Activated CD4-positive, alpha-beta T cell treated with anti-CD3 and anti-CD28 coated beads, Interleukin-2, amount 50 U/mL, for 1 hour (primary cell): ENCODE measurements around the gene NAALADL1.

Source experiments
- DNase-seq: peaks from one replicate; pipeline ENCODE4 v3.0.0-alpha.2; 2020

NAALADL1 gene, protein sequence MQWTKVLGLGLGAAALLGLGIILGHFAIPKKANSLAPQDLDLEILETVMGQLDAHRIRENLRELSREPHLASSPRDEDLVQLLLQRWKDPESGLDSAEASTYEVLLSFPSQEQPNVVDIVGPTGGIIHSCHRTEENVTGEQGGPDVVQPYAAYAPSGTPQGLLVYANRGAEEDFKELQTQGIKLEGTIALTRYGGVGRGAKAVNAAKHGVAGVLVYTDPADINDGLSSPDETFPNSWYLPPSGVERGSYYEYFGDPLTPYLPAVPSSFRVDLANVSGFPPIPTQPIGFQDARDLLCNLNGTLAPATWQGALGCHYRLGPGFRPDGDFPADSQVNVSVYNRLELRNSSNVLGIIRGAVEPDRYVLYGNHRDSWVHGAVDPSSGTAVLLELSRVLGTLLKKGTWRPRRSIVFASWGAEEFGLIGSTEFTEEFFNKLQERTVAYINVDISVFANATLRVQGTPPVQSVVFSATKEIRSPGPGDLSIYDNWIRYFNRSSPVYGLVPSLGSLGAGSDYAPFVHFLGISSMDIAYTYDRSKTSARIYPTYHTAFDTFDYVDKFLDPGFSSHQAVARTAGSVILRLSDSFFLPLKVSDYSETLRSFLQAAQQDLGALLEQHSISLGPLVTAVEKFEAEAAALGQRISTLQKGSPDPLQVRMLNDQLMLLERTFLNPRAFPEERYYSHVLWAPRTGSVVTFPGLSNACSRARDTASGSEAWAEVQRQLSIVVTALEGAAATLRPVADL

DNA sequence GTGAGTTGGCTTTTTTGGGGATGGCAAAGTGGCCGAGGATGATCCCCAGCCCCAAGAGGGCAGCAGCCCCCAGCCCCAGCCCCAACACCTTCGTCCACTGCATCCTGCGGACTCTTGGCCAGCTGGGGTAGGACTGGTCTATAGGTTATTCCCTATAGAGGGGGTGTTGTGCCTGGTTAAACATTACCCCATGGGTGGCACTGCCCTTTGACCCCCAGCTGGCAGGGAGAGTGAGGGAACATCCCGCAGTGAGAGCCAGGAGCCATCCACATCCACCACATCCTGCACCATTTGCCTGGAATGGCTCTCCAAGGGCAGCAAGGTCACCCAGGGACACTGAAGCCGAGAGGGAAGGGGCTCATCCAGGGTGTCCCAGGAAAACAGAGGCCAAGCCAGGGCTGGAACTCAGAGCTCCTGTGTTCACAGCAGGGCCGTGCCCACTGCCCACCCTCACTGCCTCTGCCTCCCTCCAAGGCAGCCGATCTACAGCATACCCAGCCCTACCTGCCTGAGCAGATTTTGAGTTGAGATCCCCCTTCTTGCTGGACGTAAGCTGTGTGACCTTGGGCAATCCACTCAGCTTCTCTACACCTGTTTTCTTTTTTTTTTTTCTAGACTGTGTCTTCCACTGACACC lies at the start of gene NAALADL1:
NAALADL1 (minus strand) TSS at position 135 of the 636 bp plus-strand sequence; CDS start at position 103, 32 bp downstream.
- no peak for DNase-seq

DNA sequence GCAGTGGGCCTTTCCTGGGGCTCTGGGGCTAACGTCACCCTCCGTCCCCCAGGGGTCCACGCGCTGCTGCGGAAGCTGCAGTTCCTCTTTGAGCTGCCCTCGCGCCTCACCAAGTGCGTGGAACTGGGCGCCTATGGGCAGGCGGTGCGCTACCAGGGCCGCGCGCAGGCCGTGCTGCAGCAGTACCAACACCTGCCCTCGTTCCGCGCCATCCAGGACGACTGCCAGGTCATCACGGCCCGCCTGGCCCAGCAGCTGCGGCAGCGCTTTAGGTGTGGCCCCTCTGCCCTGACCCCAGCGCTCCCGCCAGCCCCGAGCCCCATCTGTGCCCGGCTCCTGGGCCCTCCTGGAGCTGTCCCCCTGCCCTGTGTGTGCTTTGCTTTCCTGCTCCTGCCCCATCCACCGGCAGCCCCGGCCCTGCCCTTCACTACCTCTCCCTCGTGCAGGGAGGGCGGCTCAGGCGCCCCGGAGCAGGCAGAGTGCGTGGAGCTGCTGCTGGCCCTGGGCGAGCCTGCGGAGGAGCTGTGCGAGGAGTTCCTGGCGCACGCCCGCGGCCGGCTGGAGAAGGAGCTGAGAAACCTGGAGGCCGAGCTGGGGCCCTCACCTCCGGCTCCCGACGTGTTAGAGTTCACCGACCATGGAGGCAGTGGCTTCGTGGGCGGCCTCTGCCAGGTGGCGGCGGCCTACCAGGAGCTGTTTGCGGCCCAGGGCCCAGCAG lies 49.6 kb upstream of the NAALADL1 start:
- no peak for DNase-seq

DNA sequence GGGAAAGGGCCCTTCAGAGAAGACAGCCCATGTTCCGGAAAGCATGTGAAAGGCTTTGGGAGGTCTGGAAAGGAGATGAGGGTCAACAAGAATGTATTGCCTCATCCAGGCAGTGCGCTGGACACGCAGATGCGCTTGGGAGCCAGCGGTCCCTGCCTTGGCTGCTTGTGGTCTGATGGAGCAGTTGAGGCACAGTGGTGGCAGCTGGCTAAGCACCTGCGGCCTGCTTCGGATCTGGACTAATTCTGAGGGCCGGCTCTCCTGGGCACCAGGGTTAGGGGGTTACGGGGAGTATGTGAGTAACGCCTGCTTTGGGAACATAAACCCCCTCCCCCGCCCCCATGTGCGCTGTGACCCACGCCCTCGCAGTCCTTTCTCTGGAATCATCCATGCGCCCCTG lies 48.7 kb upstream of the NAALADL1 start:
- no peak for DNase-seq

DNA sequence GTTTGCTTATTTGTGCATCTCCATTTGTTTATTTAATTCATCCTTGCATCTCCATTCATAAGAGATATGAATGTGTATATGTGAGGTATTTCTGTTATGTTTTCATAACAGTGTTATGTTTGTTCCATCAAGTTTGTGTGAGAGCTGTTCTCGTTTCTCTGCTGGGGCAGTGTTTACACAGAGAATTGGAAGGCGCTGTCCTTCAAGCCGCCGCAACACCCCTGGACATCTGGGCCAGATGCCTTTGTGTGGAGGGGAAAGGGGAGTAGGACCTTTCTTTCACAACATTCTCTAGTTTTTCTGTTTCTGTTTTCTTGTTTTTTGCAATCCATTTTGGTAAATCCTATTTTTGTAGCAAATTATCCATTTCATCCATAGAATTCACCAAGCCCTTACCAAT lies 46.3 kb upstream of the NAALADL1 start:
- no peak for DNase-seq

DNA sequence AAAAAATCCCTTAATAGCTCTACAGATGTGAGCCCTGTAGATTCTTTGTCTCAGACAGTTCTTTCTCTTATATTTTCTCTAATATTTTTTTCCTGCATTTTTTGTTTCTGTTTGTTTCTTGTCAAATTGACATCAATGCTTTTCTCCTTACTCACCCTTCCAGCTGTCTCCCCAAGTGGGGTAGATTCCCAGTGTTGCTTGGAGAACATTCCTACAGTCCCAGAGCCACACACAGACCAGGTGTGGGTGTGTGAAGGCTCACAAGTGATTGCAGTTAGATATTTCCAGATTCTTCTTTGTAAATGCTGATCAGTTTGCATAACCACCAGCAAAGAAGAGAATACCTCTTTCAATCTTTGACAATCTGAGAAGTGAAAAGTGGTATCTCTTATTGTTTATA lies 45.1 kb upstream of the NAALADL1 start:
- DNase-seq = no peak

DNA sequence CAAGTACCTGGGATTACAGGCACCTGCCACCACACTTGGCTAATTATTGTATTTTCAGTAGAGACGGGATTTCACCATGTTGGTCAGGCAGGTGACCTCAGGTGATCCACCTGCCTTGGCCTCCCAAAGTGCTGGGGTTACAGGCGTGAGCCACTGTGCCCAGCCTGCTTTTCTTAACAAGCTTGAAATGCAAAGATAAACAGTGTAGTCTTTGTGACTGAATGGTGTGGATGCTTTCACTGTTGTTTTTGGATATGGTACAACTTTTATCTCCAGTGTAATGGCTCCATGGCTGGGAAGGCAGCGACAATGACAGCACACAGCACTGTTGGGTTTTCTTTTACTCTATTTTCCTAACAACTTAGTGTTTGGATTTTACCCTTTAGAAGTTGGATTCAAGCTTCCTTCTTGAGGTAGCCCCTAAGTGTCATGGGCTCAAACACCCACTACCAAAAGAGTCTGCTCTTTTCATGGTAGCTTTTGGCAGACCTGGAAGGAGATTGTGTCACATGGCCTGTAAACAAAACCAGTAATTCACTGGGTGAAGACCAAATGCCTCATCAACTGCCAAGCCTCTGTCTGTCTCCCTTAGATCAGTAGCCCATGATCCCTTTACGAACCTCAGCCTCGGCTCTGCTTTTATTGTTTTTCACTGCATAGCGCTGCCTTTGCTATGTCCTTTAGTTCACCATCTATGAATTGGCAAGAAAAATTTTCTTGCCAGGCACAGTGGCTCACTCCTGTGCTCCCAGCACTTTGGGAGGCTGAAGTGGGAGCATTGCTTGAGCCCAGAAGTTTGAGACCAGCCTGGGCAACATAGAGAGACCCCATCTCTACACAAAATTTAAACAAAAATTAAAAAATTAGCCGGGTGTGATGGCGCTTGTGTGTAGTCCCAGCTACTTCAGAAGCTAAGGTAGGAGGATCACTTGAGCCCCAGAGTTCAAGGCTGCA lies 44.1 kb upstream of the NAALADL1 start:
- no peak for DNase-seq

DNA sequence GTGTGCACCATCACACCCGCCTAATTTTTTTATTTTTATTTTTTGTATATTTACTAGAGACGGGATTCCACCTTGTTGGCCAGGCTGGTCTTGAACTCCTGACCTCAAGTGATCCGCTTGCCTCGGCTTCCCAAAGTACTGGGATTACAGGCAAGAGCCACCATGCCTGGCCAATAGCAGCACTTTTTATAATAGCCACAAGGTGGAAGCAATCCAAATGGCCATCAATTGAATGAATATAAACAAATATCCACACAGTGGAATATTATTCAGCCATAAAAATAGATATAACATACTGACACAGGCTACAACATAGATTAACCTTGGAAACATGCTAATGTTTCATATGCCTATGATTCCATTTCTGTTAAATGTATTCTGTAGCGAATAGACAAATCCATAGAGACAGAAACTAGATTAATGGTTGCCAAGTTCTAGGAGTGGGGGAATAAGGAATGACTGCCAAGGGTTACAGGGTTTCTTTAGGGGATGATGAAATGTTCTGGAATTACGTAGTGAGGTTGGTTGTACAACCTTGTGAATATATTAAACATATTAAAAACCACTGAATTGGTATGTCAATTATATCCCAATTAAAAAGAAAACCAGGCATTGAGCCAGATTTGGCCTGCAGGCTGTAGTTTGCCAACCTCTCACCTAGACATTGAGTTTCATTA lies 42.5 kb upstream of the NAALADL1 start:
- DNase-seq = no peak

DNA sequence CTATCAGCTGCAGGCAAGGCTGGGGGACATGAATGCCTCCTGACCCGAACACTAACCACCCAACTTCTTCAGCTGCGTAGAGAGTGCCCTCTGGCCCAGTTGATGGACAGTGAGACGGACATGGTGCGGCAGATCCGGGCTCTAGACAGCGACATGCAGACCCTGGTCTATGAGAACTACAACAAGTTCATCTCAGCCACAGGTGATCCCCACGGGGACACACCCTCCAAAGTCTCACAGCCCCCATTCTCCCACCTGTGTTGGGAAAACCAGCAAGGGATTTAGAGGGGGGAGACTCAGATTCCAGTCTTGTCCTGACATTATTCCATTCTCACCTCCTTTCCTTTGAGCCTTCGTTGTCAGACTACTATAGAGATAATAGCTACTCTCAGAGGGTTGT lies 38.6 kb upstream of the NAALADL1 start:
- DNase-seq = no peak

DNA sequence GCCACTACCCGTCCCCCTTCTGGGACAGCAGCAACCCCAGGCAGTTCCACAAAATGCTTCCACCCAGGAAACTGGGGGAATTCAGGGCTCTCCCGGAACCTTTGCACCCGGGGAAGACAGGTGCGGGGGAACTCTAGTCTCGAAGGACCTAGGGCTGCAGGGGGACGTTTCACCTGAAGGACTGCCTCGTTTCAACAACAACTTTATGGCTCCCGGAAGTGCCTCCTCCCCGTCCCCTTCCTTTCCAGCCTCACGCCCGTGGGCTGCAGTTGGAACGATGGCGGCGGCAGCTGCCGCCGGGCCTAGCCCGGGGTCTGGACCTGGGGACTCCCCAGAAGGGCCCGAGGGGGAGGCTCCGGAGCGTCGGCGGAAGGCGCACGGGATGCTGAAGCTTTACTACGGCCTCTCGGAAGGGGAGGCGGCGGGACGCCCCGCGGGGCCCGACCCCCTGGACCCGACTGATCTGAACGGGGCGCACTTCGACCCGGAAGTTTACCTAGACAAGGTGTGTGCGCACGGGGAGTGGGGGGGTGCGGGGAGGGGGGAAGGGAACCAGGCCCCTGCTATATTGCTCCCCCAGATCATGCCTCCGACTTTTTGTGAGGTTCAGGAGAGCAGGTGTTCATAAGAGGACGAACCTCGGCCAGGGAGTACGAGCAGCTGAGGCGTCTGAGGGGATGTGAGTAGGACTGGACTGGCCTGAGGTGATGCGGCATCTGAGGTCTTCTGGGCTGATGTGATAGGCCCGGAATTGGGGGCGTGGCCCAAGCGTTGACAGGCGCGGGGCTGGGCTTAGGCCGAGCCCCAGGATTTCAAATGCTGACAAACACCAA lies 37.8 kb upstream of the NAALADL1 start, which contains the start of gene VPS51:
VPS51 (plus strand) TSS at position 241 of the 833 bp plus-strand sequence; CDS start at position 278, 37 bp downstream.
- DNase-seq = peak; percentile 81

DNA sequence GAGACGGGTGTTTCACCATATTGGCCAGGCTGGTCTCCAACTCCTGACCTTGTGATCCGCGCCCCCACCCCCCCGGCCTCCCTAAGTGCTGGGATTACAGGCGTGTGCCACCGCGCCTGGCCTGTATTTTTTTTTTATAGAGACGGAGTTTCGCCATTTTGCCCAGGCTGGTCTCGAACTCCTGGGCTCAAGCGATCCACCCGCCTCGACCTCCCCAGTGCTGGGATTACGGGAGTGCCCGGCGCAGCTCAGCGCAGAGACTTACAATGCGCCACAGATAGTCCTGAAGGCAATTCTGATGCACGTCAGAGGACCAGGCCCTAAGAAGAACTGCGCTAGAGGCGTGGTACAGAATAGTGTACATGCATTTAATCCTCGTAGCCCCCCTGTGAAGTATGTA lies 37.1 kb upstream of the NAALADL1 start:
- DNase-seq = no peak

DNA sequence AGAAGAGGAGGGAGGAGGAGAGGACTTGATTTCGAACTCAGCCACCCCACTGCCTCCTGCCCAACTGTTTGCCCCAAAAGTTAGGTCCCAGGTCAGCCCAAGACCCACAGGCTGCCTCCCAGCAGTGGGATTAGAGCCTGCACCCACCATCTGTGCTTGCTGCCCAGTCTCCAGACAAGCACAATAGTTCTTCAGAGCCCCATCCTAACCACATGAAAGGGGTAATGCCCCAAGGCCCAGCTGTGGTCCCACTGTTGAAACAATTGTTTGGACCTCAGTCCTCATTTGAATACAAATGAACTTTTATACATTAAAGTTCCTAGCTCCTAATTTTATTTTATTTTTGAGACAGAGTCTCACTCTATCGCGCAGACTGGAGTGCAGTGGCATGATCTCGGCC lies 32.3 kb upstream of the NAALADL1 start:
- no peak for DNase-seq

DNA sequence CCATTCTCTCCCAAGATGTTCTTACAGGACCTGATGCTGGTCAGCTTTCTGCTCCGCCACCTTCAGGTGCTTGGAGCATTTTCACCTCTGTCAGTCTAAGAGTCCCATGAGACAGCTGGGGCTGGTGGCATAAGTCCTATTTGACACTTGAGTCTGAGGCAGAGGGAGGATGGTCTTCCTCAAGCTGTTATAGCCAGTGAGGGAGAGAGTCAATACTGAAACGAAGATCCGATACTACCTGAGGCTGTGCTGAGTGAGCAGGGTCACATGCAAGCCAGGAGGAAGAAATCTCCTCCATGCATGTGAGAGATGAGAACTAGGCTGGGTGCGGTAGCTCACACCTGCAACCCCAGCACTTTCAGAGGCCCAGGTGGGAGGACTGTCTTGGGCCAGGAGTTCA lies 31.3 kb upstream of the NAALADL1 start:
- DNase-seq = no peak

DNA sequence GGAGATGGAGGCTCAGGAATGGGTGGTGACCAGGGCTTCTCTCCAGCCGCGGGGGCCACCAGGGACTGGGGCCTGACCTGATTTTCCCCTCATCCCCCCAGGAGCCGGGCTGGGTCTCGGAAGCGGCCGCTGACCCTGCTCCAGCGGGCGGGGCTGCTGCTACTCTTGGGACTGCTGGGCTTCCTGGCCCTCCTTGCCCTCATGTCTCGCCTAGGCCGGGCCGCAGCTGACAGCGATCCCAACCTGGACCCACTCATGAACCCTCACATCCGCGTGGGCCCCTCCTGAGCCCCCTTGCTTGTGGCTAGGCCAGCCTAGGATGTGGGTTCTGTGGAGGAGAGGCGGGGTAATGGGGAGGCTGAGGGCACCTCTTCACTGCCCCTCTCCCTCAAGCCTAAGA lies 29.5 kb upstream of the NAALADL1 start:
- DNase-seq = no peak

DNA sequence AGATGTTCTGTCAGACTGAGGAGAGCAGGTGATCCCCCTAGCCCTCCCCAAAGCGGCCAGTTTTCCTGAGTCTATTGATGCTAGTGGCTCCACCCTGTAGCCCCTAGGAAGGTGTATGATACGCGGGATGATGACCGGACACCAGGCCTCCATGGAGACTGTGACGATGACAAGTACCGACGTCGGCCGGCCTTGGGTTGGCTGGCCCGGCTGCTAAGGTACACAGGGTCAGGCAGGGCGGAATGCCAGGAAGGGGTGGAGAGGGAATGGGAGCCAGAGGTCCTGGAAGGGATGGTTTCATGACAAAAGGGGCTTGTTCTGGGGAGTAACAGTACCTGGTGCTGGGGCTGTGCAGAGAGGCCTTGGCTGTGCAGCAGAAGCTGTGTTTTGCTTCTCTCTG lies 28.9 kb upstream of the NAALADL1 start:
- DNase-seq = no peak

DNA sequence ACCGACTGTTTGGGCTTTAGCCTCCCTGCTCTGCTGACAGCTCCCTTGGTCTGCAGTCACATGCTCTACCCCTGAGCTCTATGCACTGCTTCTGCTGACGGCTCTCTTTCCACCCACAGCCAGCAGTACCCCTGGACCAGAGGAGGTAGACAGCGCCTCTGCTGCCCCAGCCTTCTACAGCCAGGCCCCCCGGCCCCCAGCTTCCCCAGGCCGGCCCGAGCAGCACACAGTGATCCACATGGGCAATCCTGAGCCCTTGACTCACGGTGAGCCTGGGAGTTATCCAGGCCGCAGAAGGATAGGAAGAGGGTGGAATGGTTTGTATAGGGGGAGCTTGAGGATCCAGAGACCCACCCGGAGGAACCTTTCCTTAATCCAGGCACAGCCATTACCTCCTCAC lies 28.5 kb upstream of the NAALADL1 start:
- no peak for DNase-seq

DNA sequence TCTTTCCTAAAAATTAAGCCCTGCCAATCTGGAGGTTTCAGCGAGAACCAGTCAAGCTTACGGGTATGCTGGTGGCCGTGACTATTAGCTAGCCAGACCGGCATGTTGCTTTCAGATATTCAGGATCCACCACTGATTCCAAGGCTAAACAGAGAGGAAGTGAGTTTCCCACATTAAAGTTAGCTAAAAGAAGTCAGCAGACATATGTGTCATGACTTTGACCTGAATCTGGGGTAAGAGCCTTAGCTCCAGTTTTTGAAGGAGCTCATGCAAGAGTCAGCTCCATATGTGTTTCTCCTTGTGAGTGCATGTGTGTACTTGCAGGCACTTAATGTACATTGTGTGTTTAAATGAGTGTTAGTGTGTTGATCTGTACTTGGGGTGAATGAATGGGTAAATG lies 27.1 kb upstream of the NAALADL1 start:
- DNase-seq = no peak

DNA sequence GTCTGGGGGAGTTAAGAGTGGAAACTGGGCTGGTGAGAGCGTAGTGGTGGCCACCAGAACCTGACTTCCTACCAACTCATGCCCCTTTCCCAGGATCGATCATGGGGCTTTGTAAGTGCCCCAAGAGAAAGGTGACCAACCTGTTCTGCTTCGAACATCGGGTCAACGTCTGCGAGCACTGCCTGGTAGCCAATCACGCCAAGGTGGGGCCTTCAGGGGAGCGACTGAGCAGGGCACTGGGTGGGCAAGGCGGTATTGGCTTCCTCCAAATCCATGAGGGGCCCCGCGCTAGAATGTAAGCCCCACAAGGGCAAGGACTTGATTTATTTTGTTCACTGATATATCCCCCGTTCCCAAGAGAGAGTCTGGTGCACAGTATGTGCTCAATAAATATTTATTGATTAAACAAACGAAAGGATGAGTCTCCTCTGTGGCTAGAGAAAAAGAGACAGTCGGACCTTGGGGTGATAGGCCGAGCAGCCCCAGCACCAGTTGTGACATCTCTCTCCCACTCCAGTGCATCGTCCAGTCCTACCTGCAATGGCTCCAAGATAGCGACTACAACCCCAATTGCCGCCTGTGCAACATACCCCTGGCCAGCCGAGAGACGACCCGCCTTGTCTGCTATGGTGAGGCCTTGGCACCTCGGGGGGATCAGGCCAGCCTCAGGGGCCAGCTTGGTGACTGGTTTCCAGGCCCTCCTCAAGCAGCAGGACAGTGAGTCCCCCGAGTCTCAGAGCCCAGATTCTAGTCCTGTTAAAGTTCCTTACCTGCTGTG lies 26.4 kb upstream of the NAALADL1 start:
- DNase-seq = no peak

DNA sequence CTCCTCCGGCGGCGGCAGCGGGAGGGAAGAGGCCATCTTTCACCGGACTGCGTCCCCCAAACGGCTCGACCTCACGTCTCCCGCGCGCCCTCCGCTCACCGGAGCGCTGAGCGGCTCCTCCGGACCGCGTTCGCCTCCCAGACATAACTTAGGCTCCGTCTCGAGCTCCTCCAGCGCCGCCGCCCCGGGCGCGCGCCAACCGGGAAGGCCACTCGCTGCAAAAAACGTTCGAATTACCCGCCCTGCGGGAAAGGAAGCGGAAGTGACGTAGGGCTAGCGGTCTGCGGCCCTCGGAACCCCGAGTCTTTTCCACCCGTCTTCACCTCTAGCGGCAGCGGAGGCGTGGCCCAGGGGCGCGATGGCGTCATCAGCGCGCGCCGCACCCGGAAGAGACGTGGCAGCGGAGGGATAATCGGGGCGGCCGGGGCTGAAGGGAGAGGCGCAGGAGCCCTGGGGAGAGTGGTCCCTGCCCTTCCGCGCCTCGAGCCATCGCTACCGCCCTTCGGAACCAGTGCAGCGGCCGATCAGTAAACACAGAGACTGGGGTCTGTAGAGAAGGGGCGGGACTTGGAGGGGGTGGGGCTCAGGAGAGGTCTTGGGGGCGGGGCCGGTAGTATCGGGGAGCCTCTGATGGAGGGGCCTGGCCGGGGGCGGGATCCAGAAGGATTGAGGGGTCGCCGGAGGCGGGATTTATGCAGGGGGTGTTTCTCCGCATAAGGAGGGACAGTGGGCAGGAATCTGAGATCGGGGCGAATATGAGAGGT lies 25.7 kb upstream of the NAALADL1 start, which contains the start of the genes CDCA5 and ZFPL1:
CDCA5 (minus strand) TSS at position 207 of the 764 bp plus-strand sequence; CDS start at position 145, 62 bp downstream.
ZFPL1 (plus strand) TSS at position 389 of the 764 bp plus-strand sequence. CDS start 477 bp downstream, outside the sequence.
- DNase-seq = peak; percentile 94
